ENCODE measurements around the gene GABRB3.

DNA sequence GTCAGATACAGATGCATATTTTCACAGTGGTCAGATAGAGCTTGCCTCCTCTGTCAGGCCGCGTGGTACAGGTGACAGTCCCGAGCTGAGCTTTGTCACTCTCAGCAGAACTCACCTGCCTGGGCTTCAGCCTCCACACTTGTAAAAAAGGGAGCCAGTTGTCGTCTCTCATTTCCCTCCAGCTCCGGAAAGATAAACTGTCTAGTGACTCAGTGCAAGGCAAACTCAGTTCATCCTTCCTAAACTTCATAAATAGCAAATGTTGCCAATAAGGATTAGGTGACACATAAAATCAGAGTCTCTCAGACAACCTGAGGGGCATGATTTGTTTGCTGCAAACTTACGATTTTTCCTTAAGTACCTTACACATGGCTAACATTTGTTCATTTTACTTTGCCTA lies 116.8 kb downstream of the GABRB3 start:
- TF ChIP-seq, protein P1, sequence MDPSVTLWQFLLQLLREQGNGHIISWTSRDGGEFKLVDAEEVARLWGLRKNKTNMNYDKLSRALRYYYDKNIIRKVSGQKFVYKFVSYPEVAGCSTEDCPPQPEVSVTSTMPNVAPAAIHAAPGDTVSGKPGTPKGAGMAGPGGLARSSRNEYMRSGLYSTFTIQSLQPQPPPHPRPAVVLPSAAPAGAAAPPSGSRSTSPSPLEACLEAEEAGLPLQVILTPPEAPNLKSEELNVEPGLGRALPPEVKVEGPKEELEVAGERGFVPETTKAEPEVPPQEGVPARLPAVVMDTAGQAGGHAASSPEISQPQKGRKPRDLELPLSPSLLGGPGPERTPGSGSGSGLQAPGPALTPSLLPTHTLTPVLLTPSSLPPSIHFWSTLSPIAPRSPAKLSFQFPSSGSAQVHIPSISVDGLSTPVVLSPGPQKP (IDR thresholded peaks at IDR 0.05; ENCODE audit: low read depth, low read length): no peak
- TF ChIP-seq, protein P2, sequence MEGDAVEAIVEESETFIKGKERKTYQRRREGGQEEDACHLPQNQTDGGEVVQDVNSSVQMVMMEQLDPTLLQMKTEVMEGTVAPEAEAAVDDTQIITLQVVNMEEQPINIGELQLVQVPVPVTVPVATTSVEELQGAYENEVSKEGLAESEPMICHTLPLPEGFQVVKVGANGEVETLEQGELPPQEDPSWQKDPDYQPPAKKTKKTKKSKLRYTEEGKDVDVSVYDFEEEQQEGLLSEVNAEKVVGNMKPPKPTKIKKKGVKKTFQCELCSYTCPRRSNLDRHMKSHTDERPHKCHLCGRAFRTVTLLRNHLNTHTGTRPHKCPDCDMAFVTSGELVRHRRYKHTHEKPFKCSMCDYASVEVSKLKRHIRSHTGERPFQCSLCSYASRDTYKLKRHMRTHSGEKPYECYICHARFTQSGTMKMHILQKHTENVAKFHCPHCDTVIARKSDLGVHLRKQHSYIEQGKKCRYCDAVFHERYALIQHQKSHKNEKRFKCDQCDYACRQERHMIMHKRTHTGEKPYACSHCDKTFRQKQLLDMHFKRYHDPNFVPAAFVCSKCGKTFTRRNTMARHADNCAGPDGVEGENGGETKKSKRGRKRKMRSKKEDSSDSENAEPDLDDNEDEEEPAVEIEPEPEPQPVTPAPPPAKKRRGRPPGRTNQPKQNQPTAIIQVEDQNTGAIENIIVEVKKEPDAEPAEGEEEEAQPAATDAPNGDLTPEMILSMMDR (IDR thresholded peaks at IDR 0.05): no peak
- no peak for TF ChIP-seq CHD2 (IDR thresholded peaks at IDR 0.05; ENCODE audit: low read length, partially characterized antibody)
